ENCODE data around the gene VILL.

VILL gene

DNA sequence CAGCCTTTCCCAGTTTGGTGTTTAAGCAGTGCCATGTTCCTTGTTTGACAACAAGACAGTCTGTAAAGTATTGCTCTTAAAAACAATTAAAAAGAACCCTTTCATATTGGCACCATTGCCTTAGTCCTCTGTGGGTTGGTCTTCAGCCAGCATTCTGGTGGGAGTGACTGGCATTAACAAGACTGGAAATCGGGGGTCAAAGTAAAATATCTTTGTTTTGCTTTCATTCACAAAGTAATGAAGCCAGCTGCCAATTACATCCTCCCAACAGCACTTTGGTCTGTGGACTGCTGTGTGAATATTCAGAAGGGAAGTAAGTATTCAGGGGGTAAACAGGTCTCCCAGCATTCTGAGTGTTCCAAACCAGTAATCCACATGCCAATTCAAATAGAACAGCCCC, 8.3 kb upstream of the VILL start:
- DNase-seq (ENCODE audit: low spot score): no peak
- TF ChIP-seq CTCF (IDR thresholded peaks at IDR 0.05; ENCODE audit: borderline replicate concordance, control extremely low read depth, extremely low read depth, insufficient read depth, missing control alignments): no peak
- in situ Hi-C loops (cut with MboI; ENCODE audit: low sequenced_read_pairs, unreplicated experiment): no loop called here

DNA sequence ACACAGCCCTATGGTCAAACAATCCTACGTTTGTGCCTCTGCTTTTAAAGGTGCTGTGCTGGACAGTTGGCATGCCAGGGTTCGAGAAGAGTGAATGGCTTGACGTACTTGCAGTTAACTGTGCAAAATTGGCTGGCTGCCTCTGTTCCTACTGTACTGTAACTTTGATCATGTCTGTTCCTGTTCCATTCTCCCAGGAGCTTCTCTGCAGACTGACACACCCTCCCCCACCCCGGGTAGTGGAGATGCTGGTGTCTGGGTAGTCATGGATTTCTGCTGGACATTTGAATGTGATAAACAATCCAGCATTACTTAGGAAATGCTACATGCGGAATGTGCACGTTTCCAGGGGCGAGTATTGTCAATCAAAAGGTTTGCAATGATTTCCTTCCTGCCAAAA, 6.5 kb upstream of the VILL start:
- in situ Hi-C loops (cut with MboI; ENCODE audit: low sequenced_read_pairs, unreplicated experiment): no loop called here
- DNase-seq (ENCODE audit: low spot score): no peak
- no peak for TF ChIP-seq CTCF (IDR thresholded peaks at IDR 0.05; ENCODE audit: borderline replicate concordance, control extremely low read depth, extremely low read depth, insufficient read depth, missing control alignments)

DNA sequence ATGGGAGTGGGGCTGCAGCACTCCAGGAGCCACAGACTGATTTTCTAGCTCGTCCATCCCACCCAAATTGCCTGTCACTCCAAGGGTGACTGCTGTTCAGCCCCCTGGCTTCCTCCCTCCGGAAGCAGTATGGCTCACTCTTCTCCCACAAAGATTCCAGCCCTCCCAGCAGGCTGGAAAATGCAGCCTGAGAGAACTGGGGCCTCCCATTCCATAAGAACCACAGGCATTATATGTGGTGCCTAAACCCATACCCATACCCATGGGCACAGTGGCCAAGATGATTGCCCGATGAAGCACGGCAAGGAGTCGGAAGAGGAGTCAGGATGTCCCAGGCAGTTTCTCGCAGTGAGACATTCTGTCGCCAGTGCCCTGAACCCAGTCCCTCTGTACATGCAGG, 6.0 kb upstream of the VILL start:
- DNase-seq (ENCODE audit: low spot score): no peak
- in situ Hi-C loops (cut with MboI; ENCODE audit: low sequenced_read_pairs, unreplicated experiment): no loop called here

GRCh38 chr3:37985637-37986320, 4.8 kb upstream of the VILL start:
- in situ Hi-C loops (cut with MboI; ENCODE audit: low sequenced_read_pairs, unreplicated experiment): no loop called here
- TF ChIP-seq CTCF (IDR thresholded peaks at IDR 0.05; ENCODE audit: borderline replicate concordance, control extremely low read depth, extremely low read depth, insufficient read depth, missing control alignments): no peak
- DNase-seq (ENCODE audit: low spot score): no peak

More for the DNA sequence above, 6.0 kb upstream of the VILL start:
- TF ChIP-seq CTCF (IDR thresholded peaks at IDR 0.05; ENCODE audit: borderline replicate concordance, control extremely low read depth, extremely low read depth, insufficient read depth, missing control alignments): no peak

- DNase-seq (ENCODE audit: low spot score): no peak
- TF ChIP-seq CTCF (IDR thresholded peaks at IDR 0.05; ENCODE audit: borderline replicate concordance, control extremely low read depth, extremely low read depth, insufficient read depth, missing control alignments): no peak
- in situ Hi-C loops (cut with MboI; ENCODE audit: low sequenced_read_pairs, unreplicated experiment): no loop called here
These were observed 3.9 kb upstream of the VILL start for GRCh38 chr3:37986479-37987314.

GRCh38 chr3:37987315-37987697, 3.3 kb upstream of the VILL start:
- TF ChIP-seq CTCF (IDR thresholded peaks at IDR 0.05; ENCODE audit: borderline replicate concordance, control extremely low read depth, extremely low read depth, insufficient read depth, missing control alignments): no peak

More at GRCh38 chr3:37987315-37987697, 3.3 kb upstream of the VILL start:
- in situ Hi-C loops (cut with MboI; ENCODE audit: low sequenced_read_pairs, unreplicated experiment): no loop called here
- no peak for DNase-seq (ENCODE audit: low spot score)

Data from GM13976 (cell line).